Activated CD4-positive, alpha-beta T cell treated with anti-CD3 and anti-CD28 coated beads for 48 hours (primary cell): ENCODE measurements around the gene GPD1L.
"Not testable (repeated sequence)": the region's sequence is repeated elsewhere in the genome, so short reads cannot be mapped to it uniquely, and the experiment has no call there.

Experiments
- DNase-seq: peaks from one replicate; pipeline ENCODE4 v3.0.0-alpha.2; 2020

GPD1L gene

DNA sequence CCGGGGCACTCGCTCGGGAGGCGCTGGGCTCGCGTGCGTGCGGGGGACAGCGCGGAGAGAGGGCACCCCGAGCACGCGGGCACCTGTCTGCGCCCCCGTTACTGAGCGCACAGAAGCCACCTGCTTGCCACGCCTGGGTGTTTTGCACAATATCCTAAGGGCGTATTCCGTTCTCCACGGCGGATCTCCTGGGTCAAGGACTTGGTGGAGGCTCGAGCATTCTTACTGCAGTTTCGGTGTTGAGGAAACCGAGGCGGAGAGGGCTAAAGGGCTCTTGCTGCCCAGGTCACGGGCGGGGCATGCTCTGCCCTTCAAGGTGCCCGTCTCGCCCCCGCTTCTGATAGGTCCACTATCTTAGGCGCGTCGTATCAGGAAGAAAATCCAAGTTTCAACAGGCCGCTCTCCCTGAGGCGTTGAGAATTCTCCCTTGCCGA is 526 bp downstream of the GPD1L start:
- no peak for DNase-seq

DNA sequence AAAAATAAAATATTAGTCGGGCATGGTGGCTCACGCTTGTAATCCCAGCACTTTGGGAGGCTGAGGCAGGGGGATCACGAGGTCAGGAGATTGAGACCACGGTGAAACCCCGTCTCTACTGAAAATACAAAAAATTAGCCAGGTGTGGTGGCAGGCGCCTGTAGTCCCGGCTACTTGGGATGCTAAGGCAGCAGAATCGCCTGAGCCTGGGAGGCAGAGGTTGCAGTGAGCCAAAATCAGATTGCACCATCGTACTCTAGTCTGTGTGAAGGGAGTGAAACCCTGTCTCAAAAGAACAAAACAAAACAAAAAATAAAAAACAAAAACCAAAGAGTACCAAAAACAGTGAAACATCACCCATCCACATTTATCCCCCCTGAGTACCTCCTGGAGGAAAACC is 1.8 kb downstream of the GPD1L start:
- DNase-seq: not testable (repeated sequence)

GRCh38 chr3:32109256-32109655 is 2.8 kb downstream of the GPD1L start:
- no peak for DNase-seq

DNA sequence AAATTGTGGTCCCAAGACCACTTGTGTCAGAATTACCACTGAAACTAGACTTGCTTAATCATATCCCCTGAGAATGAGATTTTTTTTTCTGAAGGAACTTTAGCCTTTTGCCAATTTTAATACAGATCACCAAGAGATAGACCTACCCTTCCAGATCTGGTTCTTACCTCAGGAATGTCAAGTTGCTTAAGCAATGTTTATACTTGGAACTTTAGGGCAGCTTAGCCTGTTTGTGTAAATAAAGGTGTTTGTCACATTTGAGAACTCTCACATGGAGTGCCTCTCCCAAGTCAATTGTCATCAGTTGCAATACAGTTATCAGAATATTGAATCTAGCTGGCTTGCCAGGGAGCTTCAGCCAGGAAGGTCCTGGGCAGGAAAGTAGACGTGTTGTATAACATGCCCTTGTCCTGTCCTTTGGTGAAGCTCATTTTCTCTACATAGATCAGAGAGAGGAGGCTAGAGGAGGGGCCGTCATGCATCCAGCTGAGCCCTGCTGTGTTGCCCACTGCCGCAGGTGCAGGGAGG is 3.9 kb downstream of the GPD1L start:
- no peak for DNase-seq

DNA sequence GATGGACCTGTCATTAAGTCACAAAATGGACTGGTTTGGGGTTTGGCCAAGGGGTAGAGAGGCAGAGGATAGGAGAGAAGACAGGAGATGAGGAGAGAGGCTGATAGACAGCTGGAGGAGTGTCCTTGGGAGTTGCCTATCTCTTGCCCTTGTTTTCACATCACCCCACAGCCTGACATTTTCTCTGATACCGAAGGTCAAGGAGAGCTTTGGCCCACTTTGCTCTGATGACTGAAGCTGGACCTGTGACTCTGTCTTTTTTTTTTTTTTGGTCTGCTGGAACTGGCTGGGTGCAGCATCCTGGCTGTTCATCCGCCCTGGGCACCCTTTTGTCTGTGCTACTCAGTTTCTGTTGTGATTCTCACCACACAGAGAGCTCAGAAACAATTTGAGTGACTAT is 5.1 kb downstream of the GPD1L start:
- DNase-seq: no peak

GRCh38 chr3:32113566-32113965 is 7.1 kb downstream of the GPD1L start:
- DNase-seq: peak; percentile 12

DNA sequence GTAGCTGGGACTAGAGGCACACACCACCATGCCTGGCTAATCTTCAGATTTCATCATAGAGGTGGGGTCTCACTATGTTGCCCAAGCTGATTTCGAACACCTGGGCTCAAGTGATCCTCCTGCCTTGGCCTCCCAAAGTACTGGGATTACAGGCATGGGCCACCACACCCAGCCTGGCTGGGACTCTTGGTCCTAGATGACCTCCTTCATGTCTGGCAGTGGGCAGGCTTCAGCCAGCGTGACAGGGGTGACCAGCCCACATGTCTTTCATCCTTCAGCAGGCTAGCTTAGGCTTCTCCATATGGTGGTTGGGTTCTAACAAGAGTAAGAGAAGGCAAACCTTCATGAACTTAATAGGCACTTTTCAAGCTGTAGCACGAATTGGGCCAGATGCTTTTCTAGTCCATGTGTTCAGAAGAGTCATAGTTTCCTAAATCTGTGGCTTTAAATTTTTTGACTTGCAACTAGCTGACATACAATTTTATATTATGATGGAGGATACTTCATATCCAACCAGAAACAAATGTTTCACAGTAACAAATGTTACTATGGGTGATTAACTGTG is 7.6 kb downstream of the GPD1L start:
- no peak for DNase-seq

DNA sequence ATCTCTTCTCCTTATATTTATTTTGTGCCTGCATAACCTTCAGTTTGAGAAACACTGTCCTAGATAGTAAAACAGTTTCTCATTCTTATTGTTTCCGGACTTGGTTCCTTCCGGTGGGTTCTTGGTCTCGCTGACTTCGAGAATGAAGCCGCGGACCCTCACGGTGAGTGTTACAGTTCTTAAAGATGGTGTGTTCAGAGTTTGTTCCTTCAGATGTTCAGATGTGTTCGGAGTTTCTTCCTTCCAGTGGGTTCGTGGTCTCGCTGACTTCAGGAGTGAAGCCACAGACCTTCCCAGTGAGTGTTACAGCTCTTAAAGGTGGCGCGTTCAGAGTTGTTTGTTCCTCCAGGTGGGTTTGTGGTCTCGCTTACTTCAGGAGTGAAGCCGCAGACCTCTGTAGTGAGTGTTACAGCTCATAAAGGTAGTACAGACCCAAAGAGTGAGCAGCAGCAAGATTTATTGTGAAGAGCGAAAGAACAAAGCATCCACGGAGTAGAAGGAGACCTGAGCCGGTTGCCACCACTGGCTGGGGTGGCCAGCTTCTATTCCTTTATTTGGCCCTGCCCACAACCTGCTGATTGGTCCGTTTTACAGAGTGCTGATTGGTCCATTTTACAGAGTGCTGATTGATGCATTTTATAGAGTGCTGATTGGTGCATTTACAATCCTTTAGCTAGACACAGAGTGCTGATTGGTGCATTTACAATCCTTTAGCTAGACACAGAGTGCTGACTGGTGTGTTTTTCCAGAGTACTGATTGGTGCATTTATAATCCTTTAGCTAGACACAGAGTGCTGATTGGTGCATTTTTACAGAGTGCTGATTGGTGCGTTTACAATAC is 8.3 kb downstream of the GPD1L start:
- peak; percentile 68 for DNase-seq

GRCh38 chr3:32117320-32117719 is 10.9 kb downstream of the GPD1L start:
- DNase-seq: no peak

GRCh38 chr3:32118215-32118614 is 11.8 kb downstream of the GPD1L start:
- no peak for DNase-seq

GRCh38 chr3:32120471-32120870 is 14.1 kb downstream of the GPD1L start:
- no peak for DNase-seq

DNA sequence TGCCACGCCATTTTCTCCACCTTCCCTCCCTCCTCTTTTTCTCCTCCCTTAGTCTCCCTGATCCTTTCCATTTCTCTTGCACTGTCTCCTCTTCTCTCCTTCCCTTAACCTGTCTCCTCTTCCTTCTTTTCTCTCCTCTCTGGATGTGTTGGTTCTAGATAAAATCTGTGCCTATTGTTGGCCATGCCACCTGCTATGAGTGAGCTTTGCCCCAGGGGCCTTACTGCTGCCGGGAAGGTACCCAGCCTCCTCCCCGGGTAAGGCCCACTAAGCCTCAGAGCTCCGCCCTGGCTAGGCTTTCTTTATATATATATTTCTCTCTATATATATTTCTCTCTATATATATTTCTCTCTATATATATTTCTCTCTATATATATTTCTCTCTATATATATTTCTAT is 14.7 kb downstream of the GPD1L start:
- DNase-seq: no peak

- DNase-seq: no peak
These were observed 17.2 kb downstream of the GPD1L start for GRCh38 chr3:32123620-32124019.

DNA sequence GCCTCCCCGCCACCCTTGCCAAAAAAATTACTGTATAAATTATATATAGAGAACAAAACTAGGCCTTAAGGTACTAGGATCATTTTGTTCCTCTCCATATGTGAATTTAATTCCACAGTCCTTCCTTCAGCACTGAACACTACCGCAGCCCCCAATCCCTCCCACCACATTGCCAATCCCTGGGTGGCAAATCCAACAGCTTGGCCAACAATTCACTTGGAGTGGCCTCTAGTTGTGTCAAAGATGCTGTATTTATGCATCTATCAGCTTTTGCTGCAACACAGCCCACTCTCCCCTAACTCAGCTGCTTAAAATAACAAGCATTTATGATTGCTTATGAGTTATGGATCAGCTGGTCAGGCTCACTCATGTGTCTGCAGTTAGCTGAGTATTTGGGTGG is 18.6 kb downstream of the GPD1L start:
- DNase-seq: no peak

DNA sequence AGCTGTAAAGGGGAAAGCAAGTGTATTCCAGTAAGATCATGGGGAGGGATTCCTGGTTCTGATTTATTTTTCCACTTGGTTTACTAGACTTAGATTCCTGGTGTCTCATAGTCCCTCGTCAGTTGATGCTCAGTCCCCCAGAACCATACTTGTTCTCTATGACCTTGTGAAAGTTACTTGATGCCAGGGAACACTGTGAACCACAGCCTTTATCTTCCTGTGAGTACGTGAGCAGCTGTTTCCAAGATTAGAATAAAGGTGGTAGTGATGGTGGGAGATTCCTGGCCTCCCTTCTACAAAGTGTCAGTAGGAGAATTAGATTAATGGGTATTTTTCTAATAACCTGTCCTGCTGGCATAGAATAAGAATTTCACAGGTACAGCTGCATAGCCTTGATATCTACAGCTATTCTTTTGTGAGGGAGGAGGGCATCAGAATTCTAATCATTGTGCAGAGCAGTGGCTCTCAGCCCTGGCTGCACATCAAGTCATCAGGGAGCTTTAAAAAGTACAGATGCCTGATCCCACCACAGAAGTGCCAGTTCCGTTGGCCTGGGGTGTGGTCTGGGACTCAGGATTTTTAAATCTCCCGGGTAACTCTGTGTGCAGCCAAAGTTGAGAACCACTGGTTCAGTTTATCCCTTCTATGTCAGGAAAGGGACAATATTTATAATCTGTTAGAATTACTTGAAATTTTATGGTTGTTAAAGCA is 20.0 kb downstream of the GPD1L start:
- no peak for DNase-seq

GRCh38 chr3:32127219-32127826 is 20.9 kb downstream of the GPD1L start:
- no peak for DNase-seq

GRCh38 chr3:32128936-32129335 is 22.5 kb downstream of the GPD1L start:
- DNase-seq: no peak

DNA sequence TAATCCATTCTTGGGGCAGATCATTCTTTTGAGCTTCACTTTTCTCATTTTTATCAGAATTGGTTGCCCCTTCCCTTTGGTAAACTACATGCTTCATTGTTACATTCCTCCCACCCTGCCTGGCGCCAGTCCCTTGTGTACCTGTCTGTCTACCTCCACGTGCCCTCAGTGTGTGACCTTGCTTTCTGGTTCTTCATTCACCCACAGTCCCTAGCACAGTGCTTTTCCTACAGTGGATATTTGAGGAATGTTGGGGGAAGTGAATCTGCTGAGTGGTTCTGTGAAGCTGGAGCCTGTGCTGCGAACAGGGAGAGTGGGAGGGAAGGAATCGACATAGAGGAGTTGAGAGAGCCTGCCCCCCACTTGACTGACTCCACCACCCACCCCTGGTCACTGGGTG is 23.4 kb downstream of the GPD1L start:
- no peak for DNase-seq

DNA sequence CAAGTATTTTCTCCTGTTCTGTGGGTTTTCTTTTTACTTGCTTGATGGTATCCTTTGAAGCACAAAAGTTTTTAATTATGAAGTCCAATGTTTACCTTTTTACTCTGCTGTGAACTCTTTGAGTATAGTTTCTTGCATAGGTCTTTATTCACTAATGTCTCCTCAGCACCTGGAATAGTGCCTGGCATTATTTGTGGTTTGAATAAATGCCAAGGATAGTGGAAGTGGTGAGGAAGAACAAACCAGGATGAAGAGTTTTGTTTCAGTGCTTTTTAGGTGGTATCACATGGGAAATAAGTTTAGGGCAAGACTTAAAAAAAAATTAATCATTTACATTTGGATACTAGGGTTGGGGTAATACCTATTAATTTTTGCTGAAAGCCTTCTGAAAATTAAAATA is 25.7 kb downstream of the GPD1L start:
- no peak for DNase-seq

DNA sequence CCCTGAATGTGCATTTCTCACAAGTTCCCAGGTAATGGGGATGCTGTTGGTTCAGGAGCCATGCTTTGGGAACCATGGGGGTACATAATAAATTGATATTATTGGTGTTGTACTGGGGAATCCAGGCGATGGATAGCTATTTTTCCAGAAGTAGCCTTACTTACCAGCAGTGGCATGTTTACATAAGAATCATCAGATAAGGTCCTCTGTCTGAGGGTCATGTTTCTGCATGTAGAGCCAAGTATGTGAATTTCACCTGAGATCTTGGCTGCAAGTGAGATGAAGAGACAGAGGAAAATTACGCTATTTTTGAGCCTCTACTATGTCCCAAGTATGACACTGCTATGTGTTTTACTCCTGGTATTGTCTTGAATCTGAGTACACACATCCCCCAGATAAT is 26.3 kb downstream of the GPD1L start:
- DNase-seq: no peak

- no peak for DNase-seq
These were observed 30.3 kb downstream of the GPD1L start for GRCh38 chr3:32136703-32137102.

- DNase-seq: no peak
These were observed 31.4 kb downstream of the GPD1L start for GRCh38 chr3:32137870-32138269.

DNA sequence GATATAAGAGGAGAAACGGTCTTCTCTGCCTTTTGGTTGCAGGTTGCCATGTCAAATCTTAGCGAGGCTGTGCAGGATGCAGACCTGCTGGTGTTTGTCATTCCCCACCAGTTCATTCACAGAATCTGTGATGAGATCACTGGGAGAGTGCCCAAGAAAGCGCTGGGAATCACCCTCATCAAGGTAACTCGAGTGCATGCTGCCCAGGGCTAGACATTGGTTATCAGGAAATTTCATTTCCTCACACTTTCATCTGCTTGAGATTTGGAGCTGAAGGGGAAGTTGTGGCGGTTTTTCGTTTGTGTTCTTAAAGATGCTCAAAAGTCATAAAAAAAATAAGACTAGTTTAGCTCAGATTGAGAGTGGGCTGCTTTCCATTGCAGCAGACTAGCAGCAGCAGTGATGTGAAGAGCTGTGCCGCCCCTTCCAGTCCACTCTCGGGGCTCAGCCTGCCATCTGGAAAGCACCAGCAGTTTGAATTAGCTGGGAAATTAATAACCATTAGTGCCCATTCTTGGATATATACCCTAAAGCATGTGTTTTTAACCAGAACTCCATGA is 32.2 kb downstream of the GPD1L start:
- no peak for DNase-seq
